ENCODE data around the gene PPP2R3B.
"Not testable (repeated sequence)": the region's sequence is repeated elsewhere in the genome, so short reads cannot be mapped to it uniquely, and the experiment has no call there.

Gene PPP2R3B

DNA sequence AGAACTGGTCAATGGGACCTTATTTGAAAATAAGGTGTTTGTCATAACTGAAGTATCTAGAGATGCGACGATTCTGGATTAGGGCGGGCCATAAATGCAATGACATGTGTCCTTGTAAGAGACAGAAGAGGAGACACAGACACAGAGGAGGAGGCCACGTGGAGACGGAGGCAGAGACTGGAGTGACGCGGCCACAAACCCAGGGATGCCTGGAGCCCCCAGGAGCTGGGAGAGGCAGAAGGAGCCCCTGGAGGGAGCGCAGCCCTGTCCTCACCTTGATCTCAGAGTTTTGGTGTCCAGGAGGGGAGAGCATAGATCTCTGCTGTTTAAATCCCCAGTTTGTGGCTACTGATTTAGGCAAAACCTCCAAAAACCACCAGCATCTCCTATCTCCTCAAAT is 73.2 kb downstream of the PPP2R3B start:
- no peak overlapping the region for H3K9ac ChIP-seq (ENCODE audit: low read depth in 1 of 2, low read length in 2 of 2)
- no peaks in the 10 kb centered on the region for H3K27me3 ChIP-seq (ENCODE audit: control insufficient read depth in 1 of 2, insufficient read depth in 2 of 2, low read length in 2 of 2)
- H3K4me3 ChIP-seq (ENCODE audit: low read depth in 1 of 2, low read length in 2 of 2) = no peak overlapping the region
- no peaks in the 10 kb centered on the region for H3K4me1 ChIP-seq (ENCODE audit: control insufficient read depth in 1 of 2, insufficient read depth in 2 of 2, low read length in 2 of 2)
- H3K27ac ChIP-seq (ENCODE audit: low read depth, low read length) = no peak overlapping the region
- peaks cover 22 to 64% of the 10 kb centered on the region in 2 donors for H3K36me3 ChIP-seq (ENCODE audit: control insufficient read depth in 1 of 2, insufficient read depth in 2 of 2, low read length in 2 of 2)
- no peaks in the 10 kb centered on the region for H3K9me3 ChIP-seq (ENCODE audit: control insufficient read depth in 1 of 2, low read length in 2 of 2)

DNA sequence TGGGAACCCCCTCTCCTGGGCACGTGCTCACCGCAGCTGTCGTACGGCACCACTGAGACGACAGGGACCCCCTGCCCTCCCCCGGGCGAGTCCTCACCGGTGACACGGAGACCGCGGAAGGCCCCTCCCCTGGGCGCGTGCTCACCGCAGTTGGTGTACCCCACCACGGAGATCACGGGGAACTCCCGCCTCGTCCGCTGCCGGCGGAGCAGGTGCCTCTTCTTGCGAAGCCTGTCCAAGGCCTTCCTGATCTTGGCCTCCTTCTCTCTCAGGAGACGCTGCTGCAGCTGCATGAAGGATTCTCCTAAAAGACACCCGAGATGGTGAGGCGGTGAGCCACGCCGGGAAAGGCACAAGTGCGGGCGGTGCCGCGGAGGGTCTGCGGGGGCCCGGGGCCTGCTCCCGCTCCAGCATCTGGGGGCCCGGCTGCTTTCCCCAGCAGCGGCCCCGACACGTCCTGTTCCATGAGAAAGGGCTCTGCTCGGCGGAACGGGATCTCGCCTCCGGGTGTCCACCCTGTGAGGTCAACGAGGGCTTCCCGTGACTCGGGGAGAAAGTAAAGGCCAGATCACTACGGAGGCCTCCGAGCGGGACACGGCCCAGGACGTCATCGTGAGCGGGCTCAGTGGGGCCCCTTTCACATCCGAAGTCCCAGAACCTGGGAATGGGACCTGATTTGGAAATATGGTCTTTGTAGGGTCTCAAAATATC is 73.9 kb downstream of the PPP2R3B start:
- Histone ChIP-seq H3K27me3 (ENCODE audit: control insufficient read depth in 1 of 2, insufficient read depth in 2 of 2, low read length in 2 of 2) (no peaks in the 10 kb centered on the region), H3K4me3 (ENCODE audit: low read depth in 1 of 2, low read length in 2 of 2) (no peak overlapping the region), H3K27ac (ENCODE audit: low read depth, low read length) (no peak overlapping the region), H3K4me1 (ENCODE audit: control insufficient read depth in 1 of 2, insufficient read depth in 2 of 2, low read length in 2 of 2) (no peaks in the 10 kb centered on the region), H3K9ac (ENCODE audit: low read depth in 1 of 2, low read length in 2 of 2) (no peak overlapping the region), H3K9me3 (ENCODE audit: control insufficient read depth in 1 of 2, low read length in 2 of 2) (no peaks in the 10 kb centered on the region), H3K36me3 (ENCODE audit: control insufficient read depth in 1 of 2, insufficient read depth in 2 of 2, low read length in 2 of 2) (peaks cover 22 to 70% of the 10 kb centered on the region in 2 donors)

DNA sequence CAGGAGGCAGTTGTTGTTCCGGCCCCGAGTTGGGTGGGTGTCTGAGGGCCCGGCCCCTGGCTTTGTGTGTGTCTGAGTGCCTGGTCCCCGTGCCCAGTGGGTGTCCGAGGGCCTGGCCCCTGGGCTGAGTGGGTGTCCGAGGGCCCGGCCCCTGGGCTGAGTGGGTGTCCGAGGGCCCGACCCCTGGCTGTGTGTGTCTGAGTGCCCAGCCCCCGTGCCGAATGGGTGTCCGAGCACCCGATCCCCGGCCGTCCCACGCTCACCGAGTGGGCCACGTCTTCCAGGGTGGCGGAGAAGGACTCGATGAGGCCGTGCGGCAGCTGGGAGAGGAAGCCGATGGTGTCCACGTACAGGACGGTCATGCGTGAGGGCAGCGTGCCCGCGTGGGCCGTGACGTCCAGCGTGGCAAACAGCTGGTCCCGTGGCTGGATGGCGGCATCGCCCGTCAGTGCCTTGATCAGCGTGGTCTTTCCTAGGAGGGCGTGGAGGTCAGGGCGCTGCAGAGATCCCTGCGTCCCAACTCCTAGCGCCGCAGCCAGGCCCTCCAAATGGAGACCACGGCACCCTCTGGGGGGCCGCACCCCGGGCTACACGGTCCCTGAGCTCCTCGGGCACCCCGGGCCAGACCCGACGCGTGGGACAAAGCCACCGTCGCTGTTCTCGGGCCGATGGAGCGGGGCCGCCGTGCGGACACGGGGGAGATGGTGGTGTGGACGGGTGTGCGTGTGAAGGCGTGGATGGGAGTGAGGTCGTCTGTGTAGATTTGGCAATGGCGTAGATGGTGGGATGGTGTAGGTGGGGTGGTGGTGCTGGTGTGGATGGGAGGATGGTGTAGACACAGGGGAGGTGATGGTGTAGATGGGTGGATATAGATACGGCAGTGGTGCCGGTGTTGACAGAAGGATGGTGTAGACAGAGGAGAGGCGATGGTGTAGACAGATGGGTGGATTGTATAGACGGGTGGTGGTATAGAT is 75.3 kb downstream of the PPP2R3B start:
- Histone ChIP-seq H3K27me3 (ENCODE audit: control insufficient read depth in 1 of 2, insufficient read depth in 2 of 2, low read length in 2 of 2) (no peaks in the 10 kb centered on the region), H3K9me3 (ENCODE audit: control insufficient read depth in 1 of 2, low read length in 2 of 2) (no peaks in the 10 kb centered on the region), H3K9ac (ENCODE audit: low read depth in 1 of 2, low read length in 2 of 2) (no peak overlapping the region), H3K36me3 (ENCODE audit: control insufficient read depth in 1 of 2, insufficient read depth in 2 of 2, low read length in 2 of 2) (peaks cover 30 to 78% of the 10 kb centered on the region in 2 donors), H3K4me3 (ENCODE audit: low read depth in 1 of 2, low read length in 2 of 2) (no peak overlapping the region), H3K27ac (ENCODE audit: low read depth, low read length) (no peak overlapping the region), H3K4me1 (ENCODE audit: control insufficient read depth in 1 of 2, insufficient read depth in 2 of 2, low read length in 2 of 2) (no peaks in the 10 kb centered on the region)

DNA sequence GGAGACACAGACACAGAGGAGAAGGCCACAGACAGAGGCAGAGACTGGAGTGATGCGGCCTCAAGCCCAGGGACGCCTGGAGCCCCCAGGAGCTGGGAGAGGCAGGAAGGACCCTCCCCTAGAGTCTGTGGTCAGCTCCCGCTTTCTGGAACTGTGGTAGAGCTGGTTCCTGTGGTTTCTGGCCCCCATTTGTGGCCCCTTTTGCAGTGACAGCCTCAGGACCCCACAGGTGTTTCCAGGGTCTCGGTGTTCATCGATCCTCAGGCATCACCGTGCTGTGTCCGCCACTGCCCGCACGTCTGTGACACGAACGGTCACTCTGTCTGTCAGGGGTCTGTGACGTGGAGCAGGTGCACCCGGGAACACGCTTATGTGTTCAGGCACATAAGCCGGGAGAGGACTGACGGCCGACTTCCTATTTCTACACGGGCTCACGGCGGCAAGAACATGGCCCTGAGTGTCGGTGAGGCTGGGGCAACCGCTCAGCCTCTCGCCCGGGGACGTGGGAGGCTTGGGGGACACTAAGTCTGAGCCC is 76.0 kb downstream of the PPP2R3B start:
- Histone ChIP-seq H3K9me3 (ENCODE audit: control insufficient read depth in 1 of 2, low read length in 2 of 2) (no peaks in the 10 kb centered on the region), H3K4me1 (ENCODE audit: control insufficient read depth in 1 of 2, insufficient read depth in 2 of 2, low read length in 2 of 2) (no peaks in the 10 kb centered on the region), H3K4me3 (ENCODE audit: low read depth in 1 of 2, low read length in 2 of 2) (no peak overlapping the region), H3K36me3 (ENCODE audit: control insufficient read depth in 1 of 2, insufficient read depth in 2 of 2, low read length in 2 of 2) (peaks cover 30 to 82% of the 10 kb centered on the region in 2 donors), H3K9ac (ENCODE audit: low read depth in 1 of 2, low read length in 2 of 2) (no peak overlapping the region), H3K27ac (ENCODE audit: low read depth, low read length) (no peak overlapping the region), H3K27me3 (ENCODE audit: control insufficient read depth in 1 of 2, insufficient read depth in 2 of 2, low read length in 2 of 2) (no peaks in the 10 kb centered on the region)

DNA sequence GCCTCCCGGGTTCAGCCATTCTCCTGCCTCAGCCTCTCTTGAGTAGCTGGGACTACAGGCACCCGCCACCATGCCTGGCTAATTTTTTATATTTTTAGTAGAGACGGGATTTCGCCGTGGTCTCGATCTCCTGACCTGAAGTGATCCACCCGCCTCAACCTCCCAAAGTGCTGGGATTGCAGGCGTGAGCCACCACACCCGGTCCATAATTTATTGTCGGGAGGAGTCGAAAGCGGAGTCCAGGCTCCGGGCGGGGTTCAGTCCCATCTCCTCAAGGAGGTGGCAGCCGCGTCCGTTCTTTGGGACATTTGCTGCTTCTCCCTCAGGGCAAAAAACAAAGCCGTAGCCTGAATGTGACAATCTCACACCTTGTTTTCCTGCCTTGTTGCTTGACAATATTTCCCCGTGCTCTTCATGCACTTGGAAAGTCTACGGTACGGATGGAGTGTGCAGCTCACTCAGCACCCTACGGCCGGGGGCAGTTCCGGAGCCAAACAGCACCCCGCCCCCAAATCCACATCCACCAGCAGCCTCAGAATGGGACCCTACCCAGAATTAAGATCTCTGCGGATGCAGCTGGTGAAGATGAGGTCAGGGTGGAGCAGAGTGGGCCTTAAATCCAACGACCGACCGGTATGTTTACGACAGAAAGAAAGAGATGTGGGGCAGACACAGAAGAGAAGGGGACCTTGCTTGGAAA is 77.7 kb downstream of the PPP2R3B start:
- no peaks in the 10 kb centered on the region for H3K27me3 ChIP-seq (ENCODE audit: control insufficient read depth in 1 of 2, insufficient read depth in 2 of 2, low read length in 2 of 2)
- H3K9ac ChIP-seq (ENCODE audit: low read depth in 1 of 2, low read length in 2 of 2) = no peak overlapping the region
- H3K4me1 ChIP-seq (ENCODE audit: control insufficient read depth in 1 of 2, insufficient read depth in 2 of 2, low read length in 2 of 2) = no peaks in the 10 kb centered on the region
- H3K36me3 ChIP-seq (ENCODE audit: control insufficient read depth in 1 of 2, insufficient read depth in 2 of 2, low read length in 2 of 2) = peaks cover 33 to 78% of the 10 kb centered on the region in 2 donors
- H3K4me3 ChIP-seq (ENCODE audit: low read depth in 1 of 2, low read length in 2 of 2) = no peak overlapping the region
- H3K9me3 ChIP-seq (ENCODE audit: control insufficient read depth in 1 of 2, low read length in 2 of 2) = no peaks in the 10 kb centered on the region
- H3K27ac ChIP-seq (ENCODE audit: low read depth, low read length) = no peak overlapping the region

DNA sequence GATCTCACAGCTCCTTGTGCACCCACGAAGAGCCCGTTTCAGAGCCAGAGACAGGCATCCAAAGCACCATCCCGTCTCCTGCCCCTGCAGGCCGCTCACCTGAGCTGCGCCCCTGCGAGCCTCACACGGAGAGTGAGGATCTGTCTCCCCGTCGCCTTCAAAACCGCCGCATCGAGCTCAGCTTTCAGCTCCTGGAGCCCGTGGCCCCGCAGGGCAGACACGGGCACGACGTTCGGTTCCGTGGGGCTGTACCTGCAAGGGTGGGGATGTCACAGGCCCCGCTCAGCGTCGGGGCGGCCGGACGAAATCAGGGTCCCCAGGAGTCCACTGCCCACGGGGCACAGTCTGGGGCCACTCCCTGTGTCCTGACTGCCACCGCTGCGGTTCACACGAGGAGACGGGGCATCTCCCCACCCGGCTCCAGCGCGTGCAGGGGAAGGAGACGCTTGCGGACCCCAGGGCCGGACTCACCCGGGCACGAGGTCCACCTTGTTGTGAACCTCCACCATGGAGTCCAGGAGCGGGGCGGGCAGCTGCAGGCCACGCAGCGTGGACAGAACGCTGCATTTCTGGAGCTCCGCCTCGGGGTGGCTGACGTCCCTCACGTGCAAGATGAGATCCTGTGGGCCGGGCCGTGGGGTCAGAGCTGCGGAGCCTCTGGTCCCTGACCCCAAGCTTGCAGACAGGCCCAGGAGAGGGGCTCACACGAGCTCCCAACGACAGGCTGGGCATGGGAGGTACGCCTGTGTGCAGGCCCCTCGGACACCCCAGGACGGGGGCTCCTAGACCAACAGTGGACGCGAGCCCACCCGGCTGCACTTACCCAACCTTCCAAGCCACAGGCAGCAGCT is 79.2 kb downstream of the PPP2R3B start:
- H3K27me3 ChIP-seq (ENCODE audit: control insufficient read depth in 1 of 2, insufficient read depth in 2 of 2, low read length in 2 of 2) = no peaks in the 10 kb centered on the region
- H3K9me3 ChIP-seq (ENCODE audit: control insufficient read depth in 1 of 2, low read length in 2 of 2) = no peaks in the 10 kb centered on the region
- H3K9ac ChIP-seq (ENCODE audit: low read depth in 1 of 2, low read length in 2 of 2) = no peak overlapping the region
- H3K4me1 ChIP-seq (ENCODE audit: control insufficient read depth in 1 of 2, insufficient read depth in 2 of 2, low read length in 2 of 2) = no peaks in the 10 kb centered on the region
- no peak overlapping the region for H3K4me3 ChIP-seq (ENCODE audit: low read depth in 1 of 2, low read length in 2 of 2)
- no peak overlapping the region for H3K27ac ChIP-seq (ENCODE audit: low read depth, low read length)
- peaks cover 36 to 71% of the 10 kb centered on the region in 2 donors for H3K36me3 ChIP-seq (ENCODE audit: control insufficient read depth in 1 of 2, insufficient read depth in 2 of 2, low read length in 2 of 2)

DNA sequence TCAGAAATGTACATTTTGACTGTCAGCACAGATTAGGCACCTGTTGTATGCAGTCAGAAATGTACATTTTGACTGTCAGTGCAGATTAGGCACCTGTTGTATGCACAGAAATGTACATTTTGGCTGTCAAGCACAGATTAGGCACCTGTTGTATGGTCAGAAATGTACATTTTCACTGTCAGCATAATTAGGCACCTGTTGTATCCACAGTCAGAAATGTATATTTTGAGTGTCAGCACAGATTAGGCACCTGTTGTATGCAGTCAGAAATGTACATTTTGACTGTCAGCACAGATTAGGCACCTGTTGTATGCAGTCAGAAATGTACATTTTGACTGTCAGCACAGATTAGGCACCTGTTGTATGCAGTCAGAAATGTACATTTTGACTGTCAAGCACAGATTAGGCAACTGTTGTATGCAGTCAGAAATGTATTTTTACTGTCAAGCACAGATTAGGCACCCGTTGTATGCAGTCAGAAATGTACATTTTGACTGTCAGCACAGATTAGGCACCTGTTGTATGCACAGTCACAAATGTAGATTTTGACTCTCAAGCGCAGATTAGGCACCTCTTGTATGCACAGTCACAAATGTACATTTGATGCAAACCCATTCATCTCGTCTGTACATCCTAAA is 80.0 kb downstream of the PPP2R3B start:
- not testable (repeated sequence) for H3K4me1 ChIP-seq (ENCODE audit: control insufficient read depth in 1 of 2, insufficient read depth in 2 of 2, low read length in 2 of 2); H3K27ac ChIP-seq (ENCODE audit: low read depth, low read length); H3K9me3 ChIP-seq (ENCODE audit: control insufficient read depth in 1 of 2, low read length in 2 of 2); H3K27me3 ChIP-seq (ENCODE audit: control insufficient read depth in 1 of 2, insufficient read depth in 2 of 2, low read length in 2 of 2); H3K4me3 ChIP-seq (ENCODE audit: low read depth in 1 of 2, low read length in 2 of 2); H3K9ac ChIP-seq (ENCODE audit: low read depth in 1 of 2, low read length in 2 of 2)
- peaks cover 29 to 64% of the 10 kb centered on the region in 2 donors for H3K36me3 ChIP-seq (ENCODE audit: control insufficient read depth in 1 of 2, insufficient read depth in 2 of 2, low read length in 2 of 2)

DNA sequence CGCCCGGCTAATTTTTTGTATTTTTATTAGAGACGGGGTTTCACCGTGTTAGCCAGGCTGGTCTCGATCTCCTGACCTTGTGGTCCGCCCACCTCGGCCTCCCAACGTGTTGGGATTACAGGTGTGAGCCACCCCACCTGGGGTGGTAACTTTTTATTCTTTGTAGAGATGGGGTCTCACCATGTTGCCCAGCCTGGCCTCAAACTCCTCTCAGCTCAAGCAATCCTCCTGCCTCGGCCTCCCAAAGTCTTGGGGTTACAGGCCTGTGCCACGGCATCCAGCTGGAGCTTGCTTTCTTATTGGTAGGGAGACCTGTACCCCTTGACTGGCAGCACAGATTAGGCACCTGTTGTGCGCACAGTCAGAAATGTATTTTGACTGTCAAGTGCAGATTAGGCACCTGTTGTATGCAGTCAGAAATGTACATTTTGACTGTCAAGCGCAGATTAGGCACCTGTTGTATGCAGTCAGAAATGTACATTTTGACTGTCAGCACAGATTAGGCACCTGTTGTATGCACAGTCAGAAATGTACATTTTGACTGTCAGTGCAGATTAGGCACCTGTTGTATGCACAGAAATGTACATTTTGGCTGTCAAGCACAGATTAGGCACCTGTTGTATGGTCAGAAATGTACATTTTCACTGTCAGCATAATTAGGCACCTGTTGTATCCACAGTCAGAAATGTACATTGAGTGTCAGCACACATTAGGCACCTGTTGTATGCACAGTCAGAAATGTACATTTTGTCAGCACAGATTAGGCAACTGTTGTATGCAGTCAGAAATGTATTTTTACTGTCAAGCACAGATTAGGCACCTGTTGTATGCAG is 80.7 kb downstream of the PPP2R3B start:
- H3K4me3 ChIP-seq (ENCODE audit: low read depth in 1 of 2, low read length in 2 of 2); H3K27me3 ChIP-seq (ENCODE audit: control insufficient read depth in 1 of 2, insufficient read depth in 2 of 2, low read length in 2 of 2); H3K9me3 ChIP-seq (ENCODE audit: control insufficient read depth in 1 of 2, low read length in 2 of 2); H3K9ac ChIP-seq (ENCODE audit: low read depth in 1 of 2, low read length in 2 of 2); H3K4me1 ChIP-seq (ENCODE audit: control insufficient read depth in 1 of 2, insufficient read depth in 2 of 2, low read length in 2 of 2); H3K27ac ChIP-seq (ENCODE audit: low read depth, low read length): not testable (repeated sequence)
- peaks cover 23 to 56% of the 10 kb centered on the region in 2 donors for H3K36me3 ChIP-seq (ENCODE audit: control insufficient read depth in 1 of 2, insufficient read depth in 2 of 2, low read length in 2 of 2)
